C4-2B (cell line): ENCODE measurements around the gene EHD1.

ENCODE experiments used
- CTCF ChIP-seq: fragments of 450-650 bp; conservative IDR thresholded peaks from 2 replicates; pipeline ENCODE4 v1.5.1; 2017; ENCODE audit warnings: mild to moderate bottlenecking
- ZFX ChIP-seq: fragments of 450-650 bp; IDR thresholded peaks from 2 replicates; pipeline ENCODE4 v1.6.1; 2017

GRCh38 chr11:64898076-64898445, 19.6 kb upstream of the EHD1 start:
- no peak for TF ChIP-seq CTCF
- no peak for TF ChIP-seq ZFX
